D721Med (cell line): ENCODE results near the gene OR4D9.

Experiments
- DNase-seq: peaks from one replicate; pipeline ENCODE4 v3.0.0; 2011; ENCODE audit warnings: low spot score; ENCODE audit not compliant: insufficient read length
- FAIRE-seq: peaks from 2 replicates; lab custom pipeline; 2011; peaks lifted over from hg19 to GRCh38; lab: Jason Lieb, UNC
- CTCF ChIP-seq: IDR thresholded peaks from 2 replicates; pipeline ENCODE4 v1.5.1; 2012; ENCODE audit warnings: mild to moderate bottlenecking, control low read depth; ENCODE audit not compliant: insufficient read depth; ENCODE audit errors: missing control alignments

OR4D9 gene

DNA sequence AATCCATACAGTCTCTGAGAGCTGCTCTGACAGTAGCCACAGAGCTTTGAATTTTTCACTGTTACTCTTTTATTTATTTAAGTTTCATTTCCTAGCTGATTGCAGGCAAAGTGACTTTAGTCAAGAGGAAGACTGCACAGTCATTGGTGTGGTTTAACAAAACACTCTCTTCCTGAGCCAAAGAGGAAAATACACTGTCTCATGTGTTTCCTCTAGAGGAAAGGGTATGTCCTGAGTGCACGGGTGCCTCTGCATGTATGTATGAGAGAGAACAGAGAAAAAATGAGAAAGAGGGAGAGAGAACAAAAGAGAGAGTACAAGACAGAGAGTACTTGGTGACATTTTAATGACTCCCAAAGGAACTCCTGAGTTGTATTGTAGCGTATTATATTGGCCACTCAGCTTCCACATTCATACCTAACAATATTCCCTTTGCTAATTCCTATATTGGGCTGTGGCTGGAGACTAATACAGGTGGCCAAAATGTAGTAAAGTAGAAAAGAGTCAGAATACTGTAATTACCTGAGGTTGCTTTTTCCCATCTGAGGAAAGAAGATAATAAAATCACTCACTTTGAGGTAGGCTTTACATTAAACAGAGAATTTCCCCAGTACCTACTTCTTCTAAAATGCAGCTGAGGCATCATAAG is at the start of gene OR4D9:
Gene OR4D9 (plus strand): TSS at position 599 of the 649 bp plus-strand sequence. CDS start 3,374 bp downstream, outside the sequence.
- FAIRE-seq (no peak), DNase-seq (no peak)
- no peak for TF ChIP-seq CTCF

- DNase-seq (no peak), FAIRE-seq (no peak)
- no peak for TF ChIP-seq CTCF
These were observed 48.1 kb upstream of the OR4D9 start for GRCh38 chr11:59463190-59463641.

- FAIRE-seq, result no peak
- no peak for TF ChIP-seq CTCF
- no peak for DNase-seq
These were observed 38.3 kb upstream of the OR4D9 start, which contains the start of gene OR4D10 for GRCh38 chr11:59473015-59473414. TSS of gene OR4D10 (plus strand) at chr11:59473315. CDS start at chr11:59477430, 4,115 bp downstream.

- DNase-seq, result no peak
- FAIRE-seq, result no peak
- no peak for TF ChIP-seq CTCF
These were observed 36.2 kb upstream of the OR4D9 start for GRCh38 chr11:59475176-59475575.

GRCh38 chr11:59479906-59480305 is 31.4 kb upstream of the OR4D9 start:
- FAIRE-seq (no peak), DNase-seq (no peak)
- TF ChIP-seq CTCF, result no peak

GRCh38 chr11:59480359-59480758 is 31.0 kb upstream of the OR4D9 start:
- TF ChIP-seq CTCF, result no peak
- no peak for DNase-seq
- no peak for FAIRE-seq

GRCh38 chr11:59501931-59502330 is 9.4 kb upstream of the OR4D9 start:
- no peak for TF ChIP-seq CTCF
- FAIRE-seq, result no peak
- no peak for DNase-seq
